SKM-1 treated with dmso at 0.1 percent for 144 hours (cell line): ENCODE results near the gene GPC5.
"Not testable (repeated sequence)": the region's sequence is repeated elsewhere in the genome, so short reads cannot be mapped to it uniquely, and the experiment has no call there.

Experiments
- DNase-seq: peaks from one replicate; lab custom pipeline; 2025; ENCODE audit not compliant: unreplicated experiment; lab: John Stamatoyannopoulos, UW

GPC5 gene

GRCh38 chr13:92894447-92894846 is 1496.0 kb downstream of the GPC5 start:
- no peak for DNase-seq

GRCh38 chr13:92896842-92897241 is 1498.4 kb downstream of the GPC5 start:
- peak; percentile 2 for DNase-seq

- not testable (repeated sequence) for DNase-seq
These were observed 1500.5 kb downstream of the GPC5 start for GRCh38 chr13:92898946-92899345.

- DNase-seq, result no peak
These were observed 1502.0 kb downstream of the GPC5 start for GRCh38 chr13:92900446-92900845.

- no peak for DNase-seq
These were observed 1503.3 kb downstream of the GPC5 start for GRCh38 chr13:92901739-92902138.

- DNase-seq, result no peak
These were observed 1514.2 kb downstream of the GPC5 start for GRCh38 chr13:92912629-92913028.

GRCh38 chr13:92913840-92914239 is 1515.4 kb downstream of the GPC5 start:
- DNase-seq, result no peak
